ENCODE data around the gene PTPN2. TPM values are rescaled to one million over a fixed set of nuclear protein-coding genes. Genes with fewer than 3 reads are reported as not detected.

PTPN2 gene
- total RNA-seq, 1 donor from 2014 or later, result 47.9 TPM

DNA sequence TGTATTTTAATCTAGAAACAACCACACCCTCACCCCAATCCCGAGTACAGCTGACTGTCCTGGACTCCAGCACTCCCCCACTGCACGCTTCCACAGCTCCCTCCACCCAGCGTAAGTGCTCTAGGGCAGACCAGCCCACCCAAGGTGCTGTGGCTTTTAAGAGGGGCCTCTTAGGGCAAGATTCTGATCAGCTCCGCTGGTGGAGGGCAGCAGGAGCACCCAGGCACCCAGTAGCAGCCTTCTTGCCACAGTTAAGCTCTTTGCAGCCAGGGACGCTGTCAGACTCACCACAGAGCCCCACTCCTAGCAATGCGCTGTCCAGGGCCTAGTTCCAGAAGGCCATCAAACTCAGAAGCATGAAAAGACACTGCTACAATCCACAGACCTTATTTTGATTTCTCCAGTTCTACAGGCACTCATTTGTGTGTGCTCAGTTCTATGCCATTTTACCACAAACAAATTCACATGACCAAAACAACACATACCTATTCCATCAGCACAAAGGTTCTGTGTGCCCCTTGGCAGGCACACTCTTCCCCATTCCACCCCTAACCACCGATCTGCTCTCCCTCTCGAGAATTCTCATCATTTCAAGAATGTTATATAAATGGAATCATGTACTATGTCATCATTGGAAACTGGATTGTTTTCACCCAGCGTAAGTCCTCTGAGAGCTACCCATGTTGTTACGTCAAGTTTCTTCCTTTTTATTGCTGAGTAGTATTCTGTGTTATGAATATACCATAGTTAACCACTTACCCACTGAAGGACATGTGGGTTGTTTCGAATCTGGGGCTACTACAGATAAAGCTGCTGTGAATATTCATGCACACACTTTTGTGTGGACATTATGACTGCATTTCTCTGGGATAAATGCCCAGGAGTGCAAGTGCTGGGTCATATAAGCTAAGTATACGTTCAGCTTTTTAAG is 40.4 kb downstream of the PTPN2 start:
- peaks cover 1% of the 10 kb centered on the region for H3K36me3 ChIP-seq (ENCODE audit: control insufficient read depth, insufficient read depth, low read length)
- H3K27me3 ChIP-seq (ENCODE audit: control insufficient read depth, insufficient read depth, low read length), result no peaks in the 10 kb centered on the region
- no peak for DNase-seq (ENCODE audit: low read depth)
- H3K4me3 ChIP-seq (ENCODE audit: low read depth, low read length), result no peak overlapping the region
- TF ChIP-seq, protein P1, sequence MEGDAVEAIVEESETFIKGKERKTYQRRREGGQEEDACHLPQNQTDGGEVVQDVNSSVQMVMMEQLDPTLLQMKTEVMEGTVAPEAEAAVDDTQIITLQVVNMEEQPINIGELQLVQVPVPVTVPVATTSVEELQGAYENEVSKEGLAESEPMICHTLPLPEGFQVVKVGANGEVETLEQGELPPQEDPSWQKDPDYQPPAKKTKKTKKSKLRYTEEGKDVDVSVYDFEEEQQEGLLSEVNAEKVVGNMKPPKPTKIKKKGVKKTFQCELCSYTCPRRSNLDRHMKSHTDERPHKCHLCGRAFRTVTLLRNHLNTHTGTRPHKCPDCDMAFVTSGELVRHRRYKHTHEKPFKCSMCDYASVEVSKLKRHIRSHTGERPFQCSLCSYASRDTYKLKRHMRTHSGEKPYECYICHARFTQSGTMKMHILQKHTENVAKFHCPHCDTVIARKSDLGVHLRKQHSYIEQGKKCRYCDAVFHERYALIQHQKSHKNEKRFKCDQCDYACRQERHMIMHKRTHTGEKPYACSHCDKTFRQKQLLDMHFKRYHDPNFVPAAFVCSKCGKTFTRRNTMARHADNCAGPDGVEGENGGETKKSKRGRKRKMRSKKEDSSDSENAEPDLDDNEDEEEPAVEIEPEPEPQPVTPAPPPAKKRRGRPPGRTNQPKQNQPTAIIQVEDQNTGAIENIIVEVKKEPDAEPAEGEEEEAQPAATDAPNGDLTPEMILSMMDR (IDR thresholded peaks at IDR 0.05; ENCODE audit: insufficient read depth, low read length, severe bottlenecking), result no peak
- no peak for FAIRE-seq

DNA sequence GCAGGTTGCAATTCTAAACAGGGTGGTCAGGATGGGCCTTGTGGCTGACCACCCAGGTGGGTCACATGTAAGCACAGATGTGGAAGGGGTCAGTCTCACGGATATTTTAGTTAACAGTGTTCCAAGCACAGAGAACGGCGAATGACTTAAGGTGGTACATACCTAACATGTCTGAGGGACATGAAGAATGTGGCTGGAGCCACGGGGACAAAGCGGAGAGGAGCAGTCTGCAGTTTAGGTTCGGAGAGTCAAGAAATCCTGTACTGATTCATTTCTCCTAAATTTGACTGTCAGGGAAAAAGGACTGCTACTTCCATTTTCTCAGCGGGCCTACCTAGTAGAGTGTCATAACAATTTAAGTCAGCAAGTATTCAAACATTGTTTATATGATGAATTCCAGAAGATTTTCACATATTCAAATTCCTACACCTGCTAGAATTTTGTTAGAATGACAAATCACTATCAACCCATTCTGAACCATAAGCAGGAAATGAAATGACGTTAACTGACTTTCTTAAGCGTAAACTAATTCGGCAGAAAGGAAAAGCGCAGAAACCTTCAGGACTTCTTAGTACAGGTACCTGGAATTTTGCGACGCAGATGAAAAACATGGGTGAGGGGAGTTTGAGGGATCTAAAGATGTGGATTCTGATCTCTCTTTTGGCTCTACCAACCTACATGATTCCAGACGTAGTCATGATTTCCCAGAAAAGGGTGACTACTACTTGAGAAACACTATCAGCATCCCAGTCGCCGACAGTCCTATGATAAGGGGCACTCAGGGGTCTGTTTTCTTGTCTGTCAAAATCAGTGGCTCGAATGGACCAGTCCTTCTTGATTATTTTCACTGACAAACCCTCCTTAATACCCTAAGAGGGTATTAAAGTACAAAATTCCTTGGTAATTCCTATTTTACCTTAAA is 41.3 kb downstream of the PTPN2 start:
- TF ChIP-seq, protein P1 (IDR thresholded peaks at IDR 0.05; ENCODE audit: insufficient read depth, low read length, severe bottlenecking), result no peak
- Histone ChIP-seq H3K27me3 (ENCODE audit: control insufficient read depth, insufficient read depth, low read length) (no peaks in the 10 kb centered on the region), H3K36me3 (ENCODE audit: control insufficient read depth, insufficient read depth, low read length) (peaks cover 1% of the 10 kb centered on the region), H3K4me3 (ENCODE audit: low read depth, low read length) (no peak overlapping the region)
- FAIRE-seq (no peak), DNase-seq (ENCODE audit: low read depth) (no peak)

DNA sequence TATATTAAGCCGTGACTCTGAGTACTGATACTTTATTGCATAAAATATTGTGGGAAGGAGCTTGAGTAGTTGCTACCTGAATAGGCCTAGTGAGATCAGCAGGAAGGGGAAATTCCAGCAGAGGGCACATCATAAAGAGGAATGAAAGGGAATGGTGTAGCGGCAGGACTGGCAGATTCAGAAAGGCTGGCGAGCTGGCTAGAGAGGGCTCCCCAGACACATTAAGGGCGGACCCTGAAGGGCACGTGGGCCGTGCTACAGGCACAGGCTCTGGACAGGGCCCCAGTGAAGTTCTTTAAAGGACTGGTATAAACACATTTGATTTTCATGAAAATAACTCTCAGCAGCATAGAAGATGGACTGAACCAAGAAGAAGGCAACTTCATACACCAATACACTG is 43.0 kb downstream of the PTPN2 start:
- H3K36me3 ChIP-seq (ENCODE audit: control insufficient read depth, insufficient read depth, low read length), result peaks cover 2% of the 10 kb centered on the region
- H3K4me3 ChIP-seq (ENCODE audit: low read depth, low read length), result no peak overlapping the region
- DNase-seq (ENCODE audit: low read depth) (peak; percentile 33), FAIRE-seq (no peak)
- no peaks in the 10 kb centered on the region for H3K27me3 ChIP-seq (ENCODE audit: control insufficient read depth, insufficient read depth, low read length)
- TF ChIP-seq, protein P1 (IDR thresholded peaks at IDR 0.05; ENCODE audit: insufficient read depth, low read length, severe bottlenecking), result no peak

GRCh38 chr18:12840382-12840781 is 43.7 kb downstream of the PTPN2 start:
- no peaks in the 10 kb centered on the region for H3K27me3 ChIP-seq (ENCODE audit: control insufficient read depth, insufficient read depth, low read length)
- DNase-seq (ENCODE audit: low read depth), result no peak
- no peak overlapping the region for H3K4me3 ChIP-seq (ENCODE audit: low read depth, low read length)
- TF ChIP-seq, protein P1 (IDR thresholded peaks at IDR 0.05; ENCODE audit: insufficient read depth, low read length, severe bottlenecking), result no peak
- no peak for FAIRE-seq
- peaks cover 3% of the 10 kb centered on the region for H3K36me3 ChIP-seq (ENCODE audit: control insufficient read depth, insufficient read depth, low read length)

GRCh38 chr18:12839526-12840196 is 44.4 kb downstream of the PTPN2 start:
- DNase-seq (ENCODE audit: low read depth) (peak; percentile 58), FAIRE-seq (no peak)
- TF ChIP-seq, protein P1 (IDR thresholded peaks at IDR 0.05; ENCODE audit: insufficient read depth, low read length, severe bottlenecking), result no peak
- no peak overlapping the region for H3K4me3 ChIP-seq (ENCODE audit: low read depth, low read length)
- H3K36me3 ChIP-seq (ENCODE audit: control insufficient read depth, insufficient read depth, low read length), result peaks cover 3% of the 10 kb centered on the region
- H3K27me3 ChIP-seq (ENCODE audit: control insufficient read depth, insufficient read depth, low read length), result no peaks in the 10 kb centered on the region

All from bronchial epithelial cell (primary cell).